Measurements from ENCODE around the gene PCED1B.

The PCED1B gene

DNA sequence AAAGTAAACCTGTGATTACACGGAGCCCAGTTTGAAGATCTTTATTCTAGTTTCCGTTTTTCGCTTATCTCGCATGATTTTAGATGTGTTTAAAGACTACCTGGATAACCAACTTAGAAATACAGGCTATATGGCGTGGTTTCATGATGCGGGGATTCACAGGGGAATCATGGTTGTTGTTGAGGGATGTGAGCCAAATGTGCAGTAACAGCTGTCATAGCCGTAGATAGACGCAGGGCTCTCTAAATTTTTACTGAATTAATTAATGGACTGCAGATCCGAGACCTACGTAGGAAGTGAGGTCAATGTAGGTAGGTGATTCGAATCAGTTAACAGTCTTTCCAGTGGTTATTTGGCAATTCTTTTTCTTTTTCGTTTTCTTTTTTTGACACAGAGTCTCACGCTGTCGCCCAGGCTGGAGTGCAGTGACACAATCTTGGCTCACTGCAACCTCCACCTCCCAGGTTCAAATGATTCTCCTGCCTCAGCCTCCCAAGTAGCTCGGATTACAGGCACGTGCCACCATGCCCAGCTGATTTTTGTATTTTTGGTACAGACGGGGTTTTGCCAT, 145.2 kb downstream of the PCED1B start:
- in situ Hi-C loops (cut with MboI; ENCODE audit: low sequenced_read_pairs), result no loop called here

DNA sequence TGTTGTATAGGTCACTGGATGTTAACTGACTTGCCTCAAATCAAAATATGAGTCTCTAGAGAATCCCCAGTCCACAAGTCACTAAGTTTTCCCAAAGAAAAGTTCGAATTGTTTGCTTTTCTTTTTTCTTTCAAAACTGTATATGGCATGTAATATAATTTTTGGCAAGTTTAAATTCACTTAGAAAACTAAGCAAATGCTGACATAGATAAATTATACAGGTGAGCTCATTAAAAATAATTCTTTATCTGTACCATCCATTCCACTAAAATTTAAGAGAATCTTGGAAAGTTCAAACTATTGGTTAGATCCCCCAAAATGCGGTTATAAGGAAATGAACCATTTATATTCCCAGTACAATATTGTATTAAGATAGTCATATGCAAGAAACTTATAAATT, 145.9 kb downstream of the PCED1B start:
- in situ Hi-C loops (cut with MboI; ENCODE audit: low sequenced_read_pairs), result no loop called here

DNA sequence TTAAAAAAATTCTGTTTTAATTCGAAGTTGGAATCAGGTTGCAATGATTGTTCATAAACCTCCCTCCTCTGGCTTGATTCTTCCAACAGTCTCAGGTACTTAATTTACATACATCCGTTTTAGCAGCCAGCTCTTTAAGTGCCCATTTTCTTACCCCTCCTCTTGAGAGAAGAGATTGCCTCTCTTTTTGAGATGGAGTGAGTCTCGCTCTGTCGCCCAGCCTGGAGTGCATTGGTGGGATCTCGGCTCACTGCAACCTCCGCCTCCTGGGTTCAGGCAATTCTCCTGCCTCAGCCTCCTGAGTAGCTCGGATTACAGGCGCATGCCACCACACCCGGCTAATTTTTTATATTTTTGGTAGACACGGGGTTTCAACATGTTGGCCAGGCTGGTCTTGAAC, 146.8 kb downstream of the PCED1B start:
- in situ Hi-C loops (cut with MboI; ENCODE audit: low sequenced_read_pairs), result no loop called here

DNA sequence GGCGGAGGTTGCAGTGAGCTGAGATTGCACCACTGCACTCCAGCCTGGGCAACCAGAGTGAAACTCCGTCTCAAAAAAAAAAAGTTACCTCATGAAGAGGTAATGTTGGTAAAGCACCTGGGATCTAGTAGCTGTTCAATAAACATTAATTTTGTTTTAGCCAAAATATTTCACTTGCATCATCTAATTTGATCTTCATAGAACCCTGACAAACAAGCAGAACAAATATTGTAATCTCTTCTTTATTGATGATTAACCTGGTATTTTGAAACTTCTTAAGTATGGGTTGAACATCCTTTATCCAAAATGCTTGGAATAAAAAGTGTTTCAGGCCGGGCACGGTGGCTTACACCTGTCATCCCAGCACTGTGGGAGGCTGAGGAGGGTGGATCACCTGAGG, 149.4 kb downstream of the PCED1B start:
- in situ Hi-C loops (cut with MboI; ENCODE audit: low sequenced_read_pairs), result no loop called here

DNA sequence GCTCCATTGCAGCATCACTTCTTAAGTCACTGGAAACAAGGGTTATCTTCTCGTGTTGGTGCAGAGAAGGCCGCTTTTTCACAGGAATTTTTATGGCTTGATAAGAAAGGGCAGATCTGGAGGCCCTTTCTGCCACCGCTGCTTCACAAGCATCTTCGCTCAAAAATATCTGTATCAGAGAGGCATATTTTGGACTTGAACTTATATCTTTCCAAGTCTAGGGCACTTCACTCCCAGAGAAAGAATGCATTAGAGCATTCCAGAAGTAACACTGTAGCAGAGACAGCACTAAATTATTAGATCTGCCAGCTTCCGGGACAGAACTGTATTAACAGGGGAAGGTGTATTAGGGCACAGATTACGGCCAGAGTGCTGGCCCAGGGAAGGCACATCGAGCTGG, 152.0 kb downstream of the PCED1B start:
- in situ Hi-C loops (cut with MboI; ENCODE audit: low sequenced_read_pairs), result no loop called here

DNA sequence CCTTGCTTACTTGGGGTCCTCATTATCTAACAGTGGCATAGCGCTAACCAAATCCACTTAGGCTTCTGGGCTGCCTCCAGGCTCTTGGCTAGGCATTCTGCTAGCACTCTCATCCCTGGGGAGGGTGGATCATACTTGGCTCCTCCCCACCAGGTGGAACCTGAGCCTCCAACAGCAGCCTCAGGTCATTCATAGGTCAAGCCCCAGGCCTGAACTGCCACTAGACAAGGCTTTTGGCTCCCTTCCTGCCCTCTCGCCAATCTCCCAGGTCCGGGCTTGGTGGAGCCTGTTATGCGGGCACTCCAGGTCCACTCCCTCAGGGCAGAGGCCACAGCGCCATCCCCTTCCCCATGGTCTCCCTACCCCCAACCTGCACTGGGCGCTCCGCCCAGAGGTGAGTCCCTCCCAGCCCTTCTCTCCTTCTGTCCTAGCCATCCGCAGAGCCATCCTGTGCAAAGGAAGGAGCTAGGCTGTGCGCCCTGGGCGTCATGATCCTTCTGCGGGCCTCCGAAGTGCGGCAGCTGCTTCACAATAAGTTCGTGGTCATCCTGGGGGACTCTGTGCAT, 155.2 kb downstream of the PCED1B start:
- in situ Hi-C loops (cut with MboI; ENCODE audit: low sequenced_read_pairs), result no loop called here

DNA sequence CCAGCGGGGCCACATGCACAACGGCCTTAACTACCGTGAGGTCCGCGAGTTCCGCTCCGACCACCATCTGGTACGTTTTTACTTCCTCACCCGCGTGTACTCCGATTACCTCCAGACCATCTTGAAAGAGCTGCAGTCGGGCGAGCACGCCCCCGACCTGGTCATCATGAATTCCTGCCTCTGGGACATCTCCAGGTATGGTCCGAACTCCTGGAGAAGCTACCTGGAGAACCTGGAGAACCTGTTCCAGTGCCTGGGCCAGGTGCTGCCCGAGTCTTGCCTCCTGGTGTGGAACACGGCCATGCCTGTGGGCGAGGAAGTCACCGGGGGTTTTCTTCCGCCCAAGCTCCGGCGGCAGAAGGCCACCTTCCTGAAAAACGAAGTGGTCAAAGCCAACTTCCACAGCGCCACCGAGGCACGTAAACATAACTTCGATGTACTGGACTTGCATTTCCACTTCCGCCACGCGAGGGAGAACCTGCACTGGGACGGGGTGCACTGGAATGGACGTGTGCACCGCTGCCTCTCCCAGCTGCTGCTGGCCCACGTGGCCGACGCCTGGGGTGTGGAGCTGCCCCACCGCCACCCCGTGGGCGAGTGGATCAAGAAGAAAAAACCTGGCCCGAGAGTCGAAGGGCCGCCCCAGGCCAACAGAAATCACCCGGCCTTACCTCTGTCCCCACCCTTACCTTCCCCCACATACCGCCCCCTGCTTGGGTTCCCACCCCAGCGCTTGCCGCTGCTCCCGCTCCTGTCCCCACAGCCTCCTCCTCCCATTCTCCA, 156.0 kb downstream of the PCED1B start:
- in situ Hi-C loops (cut with MboI; ENCODE audit: low sequenced_read_pairs), result no loop called here

DNA sequence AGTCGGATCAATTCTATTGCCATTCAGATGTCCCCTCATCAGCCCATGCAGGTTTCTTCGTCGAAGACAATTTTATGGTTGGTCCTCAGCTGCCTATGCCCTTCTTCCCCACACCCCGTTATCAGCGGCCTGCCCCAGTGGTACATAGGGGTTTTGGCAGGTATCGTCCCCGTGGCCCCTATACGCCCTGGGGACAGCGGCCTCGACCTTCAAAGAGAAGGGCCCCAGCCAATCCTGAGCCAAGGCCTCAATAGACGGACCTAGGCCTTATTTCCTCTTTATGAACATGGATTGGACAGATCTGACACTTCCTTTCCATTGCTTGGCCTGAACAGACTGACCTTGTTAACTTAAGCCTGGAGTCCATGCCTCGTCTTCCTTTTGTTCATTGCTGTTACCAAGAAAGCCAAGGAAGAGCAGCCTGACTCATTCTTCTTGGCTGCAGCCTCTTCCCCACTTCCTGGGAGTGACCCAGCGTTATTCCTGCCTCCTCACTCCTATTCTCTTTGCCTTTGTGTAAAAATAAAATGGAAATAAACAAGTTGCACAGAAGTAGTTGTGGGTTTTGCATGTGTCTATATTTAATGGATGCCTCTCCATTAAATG, 156.8 kb downstream of the PCED1B start:
- in situ Hi-C loops (cut with MboI; ENCODE audit: low sequenced_read_pairs), result no loop called here

DNA sequence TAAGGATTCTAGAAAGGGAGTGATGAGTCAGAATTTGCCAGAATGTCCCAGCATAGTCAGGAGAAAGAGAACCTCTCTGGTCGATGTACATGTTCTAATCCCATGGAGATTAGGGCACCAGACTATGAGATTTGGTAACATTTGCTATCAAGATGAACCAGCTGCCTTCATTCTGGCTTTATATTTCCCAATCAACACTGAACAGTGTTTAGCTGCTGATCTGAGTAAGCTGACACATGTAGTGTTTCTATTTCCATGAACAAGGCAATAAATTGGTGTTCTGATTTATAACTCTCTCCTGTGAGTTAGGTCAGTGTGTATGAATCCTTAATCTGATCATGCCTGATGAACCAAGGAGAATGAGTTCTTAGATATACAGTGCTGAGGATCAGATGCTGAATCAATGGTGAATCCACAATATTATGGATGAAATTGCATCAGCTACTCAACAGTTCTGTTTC, 158.4 kb downstream of the PCED1B start:
- in situ Hi-C loops (cut with MboI; ENCODE audit: low sequenced_read_pairs), result no loop called here

DNA sequence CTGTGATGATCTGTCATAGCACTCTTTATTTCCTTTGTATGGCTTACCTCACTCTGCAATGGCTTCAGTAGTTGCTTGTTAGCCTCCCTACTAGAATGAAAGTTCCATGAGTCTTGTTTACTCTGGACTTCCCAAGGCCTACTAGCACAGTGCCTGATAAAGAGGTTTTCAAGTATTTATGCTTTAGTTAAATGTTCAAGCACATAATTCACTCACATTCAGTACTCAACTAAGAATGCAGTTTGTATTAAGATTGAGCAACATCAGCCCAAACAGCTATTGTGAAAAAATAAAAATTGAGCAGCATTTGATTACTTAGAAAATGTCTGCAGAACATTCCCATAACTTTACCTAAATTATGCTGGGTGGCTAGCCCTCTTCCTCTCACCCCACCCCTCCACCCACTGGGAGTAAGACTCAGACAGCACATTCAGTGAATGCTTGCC, 159.3 kb downstream of the PCED1B start:
- in situ Hi-C loops (cut with MboI; ENCODE audit: low sequenced_read_pairs), result no loop called here

DNA sequence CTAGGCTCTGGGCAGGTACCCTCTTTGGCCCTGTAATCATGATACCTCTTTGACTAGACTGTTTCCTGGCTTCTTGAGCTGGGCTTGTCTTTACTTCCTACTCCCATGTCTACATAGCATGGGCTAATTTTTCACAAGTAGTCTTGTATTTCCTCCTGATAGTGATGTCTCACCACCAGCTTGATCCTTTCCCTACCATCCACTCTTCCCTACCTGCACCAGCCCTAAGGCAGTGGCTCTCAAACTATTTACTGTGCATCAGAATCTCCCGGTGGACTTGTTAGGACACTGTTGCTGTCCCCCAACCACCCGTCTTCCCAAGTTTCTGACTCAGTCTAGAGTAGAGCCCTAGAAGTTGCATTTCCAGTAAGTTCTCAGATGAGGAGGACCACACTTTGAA, 163.0 kb downstream of the PCED1B start:
- in situ Hi-C loops (cut with MboI; ENCODE audit: low sequenced_read_pairs), result no loop called here

DNA sequence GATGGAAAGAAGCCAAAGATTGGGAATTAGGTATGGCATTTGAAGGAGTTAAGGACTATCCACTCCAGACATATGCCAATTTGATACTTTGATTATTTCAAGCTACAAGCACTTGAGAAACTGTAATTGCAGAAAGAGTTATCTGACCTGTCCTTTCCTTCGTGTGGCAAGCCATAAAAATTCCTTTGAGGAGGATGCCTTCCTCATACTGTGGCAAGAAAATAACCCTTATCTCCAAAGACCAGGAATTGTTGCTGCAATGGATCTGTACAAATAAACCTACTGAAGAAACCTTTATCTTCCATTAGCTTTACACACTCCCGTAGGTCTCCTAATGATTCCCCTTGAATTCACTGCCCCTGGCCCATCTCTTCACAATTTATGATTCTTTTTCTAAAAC, 165.4 kb downstream of the PCED1B start:
- in situ Hi-C loops (cut with MboI; ENCODE audit: low sequenced_read_pairs), result no loop called here

DNA sequence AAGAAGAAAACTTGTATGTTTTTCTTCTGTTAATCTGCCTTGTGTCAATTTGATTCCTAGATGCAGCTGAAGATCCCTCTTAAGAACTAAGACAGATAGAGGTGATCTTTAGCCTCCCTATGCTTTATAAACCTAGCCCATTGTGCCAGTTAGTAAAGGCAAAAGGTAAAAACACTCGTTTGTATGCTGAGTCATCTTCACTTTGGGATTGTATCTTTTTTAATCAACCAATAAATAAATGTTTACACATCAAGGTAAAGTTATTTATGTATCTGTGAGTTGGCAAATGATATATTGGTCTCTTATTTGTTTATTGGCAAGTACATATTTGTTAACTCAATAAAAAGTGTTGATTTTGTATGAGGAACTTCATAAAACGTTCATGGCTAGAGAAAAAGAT, 166.2 kb downstream of the PCED1B start:
- in situ Hi-C loops (cut with MboI; ENCODE audit: low sequenced_read_pairs), result no loop called here

DNA sequence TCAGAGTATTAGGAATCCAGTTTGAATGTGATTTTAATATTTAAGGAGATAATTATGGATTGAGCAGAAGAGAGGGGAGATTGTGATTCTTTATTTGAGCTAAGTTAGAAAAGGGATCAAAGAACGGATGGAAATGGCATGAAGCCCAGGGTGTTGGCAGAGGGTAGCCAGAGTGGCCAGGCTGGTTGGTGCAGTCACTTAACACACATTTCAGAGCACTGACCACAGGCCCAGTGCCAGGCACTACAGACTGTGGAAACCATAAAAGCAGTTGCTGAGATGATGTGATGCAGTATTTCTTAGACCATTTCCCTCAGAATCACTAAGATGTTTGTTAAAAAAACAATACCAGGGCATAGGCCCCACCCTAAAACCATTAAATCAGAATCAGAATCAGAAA, 168.0 kb downstream of the PCED1B start:
- in situ Hi-C loops (cut with MboI; ENCODE audit: low sequenced_read_pairs), result no loop called here

DNA sequence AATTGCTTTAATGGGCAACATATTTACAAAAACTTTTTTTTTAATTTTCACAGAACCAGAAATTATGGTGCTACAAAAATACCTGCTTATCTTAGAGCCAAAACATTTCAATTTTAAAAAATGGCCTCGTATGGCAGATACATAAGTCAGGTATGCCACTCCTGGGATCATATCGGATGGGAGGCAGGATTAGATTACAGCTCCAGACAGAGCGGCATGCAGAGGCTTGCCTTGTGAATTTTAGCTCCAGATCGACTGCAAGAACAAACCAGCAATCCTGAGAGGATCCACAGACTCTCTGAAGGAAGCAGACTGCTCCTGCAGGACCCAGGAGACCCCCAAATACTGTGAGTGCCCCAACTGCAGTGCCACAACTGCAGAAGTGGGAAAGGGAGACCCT, 169.7 kb downstream of the PCED1B start:
- in situ Hi-C loops (cut with MboI; ENCODE audit: low sequenced_read_pairs), result no loop called here

DNA sequence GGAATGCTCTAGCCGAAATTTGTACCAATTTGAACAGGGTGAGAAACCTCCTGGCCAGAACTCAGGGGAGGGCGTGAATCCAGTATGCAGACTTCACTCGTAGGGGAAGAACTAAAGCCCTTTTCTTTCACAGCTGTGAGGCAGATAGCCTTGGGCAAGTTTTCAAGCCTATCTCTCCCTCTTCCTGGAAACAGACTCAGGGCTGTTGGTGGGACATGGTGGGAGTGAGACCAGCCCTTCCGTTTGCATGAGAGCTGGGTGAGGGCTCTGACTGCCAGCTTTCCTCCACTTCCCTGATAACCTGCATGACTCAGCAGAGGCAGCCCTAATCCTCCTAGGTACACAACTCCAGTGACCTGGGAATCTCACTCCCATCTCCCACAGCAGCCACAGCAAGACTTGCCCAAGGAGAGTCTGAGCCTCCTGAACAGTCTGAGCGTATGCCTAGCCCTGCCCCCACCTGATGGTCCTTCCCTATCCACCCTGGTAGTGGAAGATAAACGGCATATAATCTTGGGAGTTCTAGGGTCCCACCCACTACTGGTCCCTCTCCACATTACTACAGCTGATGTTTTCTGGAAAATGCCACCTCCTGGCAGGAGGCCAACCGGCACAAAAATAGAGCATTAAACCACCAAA, 170.4 kb downstream of the PCED1B start:
- in situ Hi-C loops (cut with MboI; ENCODE audit: low sequenced_read_pairs), result no loop called here

DNA sequence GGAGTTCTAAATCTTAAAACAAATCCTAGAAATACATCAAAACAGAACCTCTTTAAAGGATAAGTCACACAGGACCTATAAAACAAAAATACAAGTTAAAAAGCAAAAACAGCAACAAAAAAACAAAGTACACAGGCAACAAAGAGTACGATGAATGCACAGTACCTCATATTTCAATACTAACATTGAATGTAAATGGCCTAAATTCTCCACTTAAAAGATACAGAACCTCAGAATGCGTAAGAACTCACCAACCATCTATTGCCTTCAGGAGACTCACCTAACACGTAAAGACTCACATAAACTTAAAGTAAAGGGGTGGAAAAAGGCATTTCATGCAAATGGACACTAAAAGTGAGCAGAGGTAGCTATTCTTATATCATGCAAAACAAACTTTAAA, 172.5 kb downstream of the PCED1B start:
- in situ Hi-C loops (cut with MboI; ENCODE audit: low sequenced_read_pairs), result no loop called here

DNA sequence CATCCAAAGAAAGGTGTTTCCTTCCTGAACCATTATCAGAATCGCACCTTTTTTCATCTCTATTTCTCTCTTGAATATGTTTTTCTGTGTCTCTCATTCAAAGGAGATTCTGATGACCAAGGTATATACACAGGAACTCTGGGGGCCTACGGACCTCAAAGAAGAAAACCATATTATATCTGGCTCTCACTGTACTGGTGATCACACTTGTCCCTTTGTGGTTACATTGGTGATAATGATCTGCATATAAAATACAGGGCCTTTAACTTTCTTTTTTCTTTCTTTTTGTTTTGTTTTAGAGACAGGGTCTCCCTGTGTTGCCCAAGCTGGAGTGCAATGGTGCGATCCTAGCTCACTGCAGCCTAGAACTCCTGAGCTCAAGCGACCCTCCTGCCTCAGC, 185.5 kb downstream of the PCED1B start:
- in situ Hi-C loops (cut with MboI; ENCODE audit: low sequenced_read_pairs), result no loop called here

DNA sequence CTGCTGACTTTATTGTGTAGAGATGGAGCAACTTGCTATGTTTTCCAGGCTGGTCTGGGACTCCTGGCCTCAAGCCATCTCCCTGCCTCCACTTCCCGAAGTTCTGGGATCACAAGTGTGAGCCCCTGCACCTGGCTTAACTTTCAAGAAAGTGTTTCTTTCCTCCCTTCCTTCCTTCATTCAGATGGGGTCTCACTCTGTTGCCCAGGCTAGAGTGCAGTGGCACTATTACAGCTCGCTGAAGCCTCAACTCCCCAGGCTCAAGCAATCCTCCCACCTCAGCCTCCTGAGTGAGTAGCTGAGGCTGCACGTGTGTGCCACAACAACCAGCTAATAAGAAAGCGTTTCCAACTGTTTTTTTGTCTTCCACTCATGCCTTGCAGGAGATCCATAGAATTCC, 186.0 kb downstream of the PCED1B start:
- in situ Hi-C loops (cut with MboI; ENCODE audit: low sequenced_read_pairs), result no loop called here

DNA sequence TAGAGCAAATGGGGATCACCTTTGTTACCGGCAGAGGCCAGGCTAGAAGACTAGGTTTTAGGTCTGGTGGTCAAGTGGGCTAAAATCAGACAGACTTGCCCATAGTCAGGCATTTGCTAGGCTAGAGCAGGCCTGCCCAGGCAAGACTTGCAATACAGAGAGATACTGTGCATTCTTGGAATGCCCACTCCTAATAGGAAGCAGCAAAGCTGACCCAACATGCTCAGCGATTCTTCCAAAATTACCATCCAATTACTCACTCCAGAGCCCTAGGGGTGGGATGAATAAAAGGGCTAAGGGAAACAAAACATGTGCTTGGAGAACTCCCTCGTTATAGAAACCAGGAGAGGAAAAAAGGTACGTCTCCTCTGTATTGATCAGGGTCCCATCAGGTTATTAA, 188.2 kb downstream of the PCED1B start:
- in situ Hi-C loops (cut with MboI; ENCODE audit: low sequenced_read_pairs), result no loop called here
